ENCODE results near the gene KIF20B.

DNA sequence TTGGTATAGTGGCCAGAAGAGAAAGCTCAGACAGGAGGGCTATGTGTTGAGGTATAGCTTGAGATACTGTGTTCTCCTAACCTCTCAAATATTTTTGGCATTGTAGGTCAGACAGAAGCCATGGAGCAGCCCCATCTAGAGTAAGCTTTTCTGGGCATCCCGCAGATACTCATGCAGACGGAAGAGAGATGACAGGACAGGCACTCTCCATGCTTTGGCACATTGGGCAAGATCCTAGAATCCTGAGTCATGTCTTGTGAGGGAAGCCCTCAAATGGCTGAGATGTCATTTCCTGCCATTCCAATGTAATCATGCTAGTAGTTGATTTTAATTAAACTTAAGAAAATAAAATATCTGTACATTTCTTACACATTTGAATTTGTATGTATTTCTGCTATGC is 16.8 kb upstream of the KIF20B start:
- TF ChIP-seq, protein P1, sequence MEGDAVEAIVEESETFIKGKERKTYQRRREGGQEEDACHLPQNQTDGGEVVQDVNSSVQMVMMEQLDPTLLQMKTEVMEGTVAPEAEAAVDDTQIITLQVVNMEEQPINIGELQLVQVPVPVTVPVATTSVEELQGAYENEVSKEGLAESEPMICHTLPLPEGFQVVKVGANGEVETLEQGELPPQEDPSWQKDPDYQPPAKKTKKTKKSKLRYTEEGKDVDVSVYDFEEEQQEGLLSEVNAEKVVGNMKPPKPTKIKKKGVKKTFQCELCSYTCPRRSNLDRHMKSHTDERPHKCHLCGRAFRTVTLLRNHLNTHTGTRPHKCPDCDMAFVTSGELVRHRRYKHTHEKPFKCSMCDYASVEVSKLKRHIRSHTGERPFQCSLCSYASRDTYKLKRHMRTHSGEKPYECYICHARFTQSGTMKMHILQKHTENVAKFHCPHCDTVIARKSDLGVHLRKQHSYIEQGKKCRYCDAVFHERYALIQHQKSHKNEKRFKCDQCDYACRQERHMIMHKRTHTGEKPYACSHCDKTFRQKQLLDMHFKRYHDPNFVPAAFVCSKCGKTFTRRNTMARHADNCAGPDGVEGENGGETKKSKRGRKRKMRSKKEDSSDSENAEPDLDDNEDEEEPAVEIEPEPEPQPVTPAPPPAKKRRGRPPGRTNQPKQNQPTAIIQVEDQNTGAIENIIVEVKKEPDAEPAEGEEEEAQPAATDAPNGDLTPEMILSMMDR (IDR thresholded peaks at IDR 0.05), result no peak
- no peak for TF ChIP-seq EZH2phosphoT487 (IDR thresholded peaks at IDR 0.05)
- no peak for TF ChIP-seq EZH2 (IDR thresholded peaks at IDR 0.05)

Data from neural progenitor cell (in vitro differentiated cells).